OCI-LY7 (cell line): Measurements from ENCODE around the gene NPEPPS. TPM values are rescaled to one million over a fixed set of nuclear protein-coding genes. Genes with fewer than 3 reads are reported as not detected.
A peak's percentile ranks its signal among the peaks of the same experiment; 100 is the strongest.

Experiments used
- BruUV-seq: library from RNA; stranded (reverse); fragments of 400-500 nt; replicated peaks from 2 replicates; lab custom pipeline; 2021; lab: Mats Ljungman, UMichigan
- CTCF ChIA-PET: fragments of 300-600 bp; sonication (Branson Sonifier 250); formaldehyde crosslinking; loops from one replicate; lab custom pipeline; 2022; ENCODE audit warnings: antibody characterized with exemption; ENCODE audit not compliant: unreplicated experiment; lab: Charles Lee
- POLR2A ChIA-PET: fragments of 300-600 bp; sonication (Branson Sonifier 250); formaldehyde crosslinking; loops from one replicate; lab custom pipeline; 2022; ENCODE audit warnings: antibody characterized with exemption; lab: Charles Lee
- DNase-seq: peaks from one replicate; pipeline ENCODE4 v3.0.0-alpha.2; 2015; ENCODE audit warnings: low spot score
- H2AFZ ChIP-seq: fragments of 200-600 bp; sonication (generic), shearing (Covaris generic); 2 replicates; pipeline ENCODE4 v1.6.1; 2014; ENCODE audit warnings: mild to moderate bottlenecking, antibody characterized with exemption, low read length, moderate library complexity
- H3K27ac ChIP-seq: fragments of 200-600 bp; sonication (generic); 2 replicates; pipeline ENCODE4 v1.5.1; 2014; ENCODE audit warnings: mixed run types, low read depth, mild to moderate bottlenecking, moderate library complexity, low read length, inconsistent platforms; ENCODE audit not compliant: poor library complexity, severe bottlenecking
- H3K36me3 ChIP-seq: fragments of 200-600 bp; sonication (generic); 2 replicates; pipeline ENCODE4 v1.6.1; 2014; ENCODE audit warnings: mild to moderate bottlenecking, antibody characterized with exemption, low read length, moderate library complexity, mixed read lengths; ENCODE audit not compliant: insufficient read depth
- H3K4me1 ChIP-seq: fragments of 200-600 bp; sonication (generic); 2 replicates; pipeline ENCODE4 v1.5.1; 2014; ENCODE audit warnings: mild to moderate bottlenecking, low read length; ENCODE audit not compliant: insufficient read depth, poor library complexity, severe bottlenecking
- H3K4me2 ChIP-seq: fragments of 200-600 bp; sonication (generic); 2 replicates; pipeline ENCODE4 v1.6.1; 2014; ENCODE audit warnings: mild to moderate bottlenecking, low read length
- H3K4me3 ChIP-seq: fragments of 200-600 bp; sonication (generic); 2 replicates; pipeline ENCODE4 v1.5.1; 2014; ENCODE audit warnings: mild to moderate bottlenecking, low read depth, low read length; ENCODE audit not compliant: poor library complexity, severe bottlenecking
- H3K79me2 ChIP-seq: fragments of 200-600 bp; sonication (generic); 2 replicates; pipeline ENCODE4 v1.6.1; 2016; ENCODE audit warnings: low read depth, mild to moderate bottlenecking, low read length, moderate library complexity, mixed read lengths; ENCODE audit not compliant: insufficient read depth
- H3K9me2 ChIP-seq: fragments of 200-600 bp; sonication (generic); 2 replicates; pipeline ENCODE4 v1.6.1; 2016; ENCODE audit warnings: mild to moderate bottlenecking, low read length, mixed read lengths; ENCODE audit not compliant: insufficient read depth
- H3K9me3 ChIP-seq: fragments of 200-600 bp; sonication (generic); 2 replicates; pipeline ENCODE4 v1.6.1; 2014; ENCODE audit warnings: mild to moderate bottlenecking, mixed run types, low read length, mixed read lengths
- H4K20me1 ChIP-seq: fragments of 200-600 bp; sonication (generic); 2 replicates; pipeline ENCODE4 v1.6.1; 2014; ENCODE audit warnings: mild to moderate bottlenecking, antibody characterized with exemption, low read length, moderate library complexity, mixed read lengths; ENCODE audit not compliant: insufficient read depth
- CTCF ChIP-seq: fragments of 200-600 bp; sonication (generic); conservative IDR thresholded peaks from 2 replicates; pipeline ENCODE4 v1.5.1; 2014; ENCODE audit warnings: mild to moderate bottlenecking, antibody characterized with exemption, low read length, moderate library complexity, mixed read lengths
- EZH2phosphoT487 ChIP-seq: fragments of 200-600 bp; sonication (generic); IDR thresholded peaks from 2 replicates; pipeline ENCODE4 v1.6.1; 2018; ENCODE audit warnings: low read depth, borderline replicate concordance, mild to moderate bottlenecking, mixed run types, antibody characterized with exemption, low read length, moderate library complexity, mixed read lengths
- intact Hi-C: fragments of 100-400 bp; cut with micrococcal nuclease; formaldehyde crosslinking; loops from one replicate; pipeline ENCODE4 v1.10.0; 2022; ENCODE audit not compliant: unreplicated experiment
- total RNA-seq, 2 experiments: library from RNA; depleted of rRNA in 1 of 2; stranded (reverse); fragments of >200 nt in 1 of 2; shearing (Covaris generic) in 1 of 2; gene quantifications; 2 replicates each; pipeline ENCODE4 v1.2.3, GENCODE V29; 2014 to 2022

NPEPPS gene
- total RNA-seq, 2 experiments from 2014 or later: 46.8 to 111 TPM

GRCh38 chr17:47615766-47616424 lies 85.0 kb downstream of the NPEPPS start:
- Histone ChIP-seq H3K9me2 (no peaks in the 10 kb centered on the region), H3K4me1 (no peaks in the 10 kb centered on the region), H3K4me2 (no peak overlapping the region), H3K27ac (no peak overlapping the region), H4K20me1 (no peaks in the 10 kb centered on the region), H3K9me3 (no peaks in the 10 kb centered on the region), H2AFZ (no peak overlapping the region), H3K79me2 (no peaks in the 10 kb centered on the region), H3K4me3 (no peak overlapping the region), H3K36me3 (peaks cover 82% of the 10 kb centered on the region)
- peak; percentile 96 for TF ChIP-seq CTCF
- TF ChIP-seq EZH2phosphoT487: no peak
- ChIA-PET CTCF (no interaction called here), POLR2A (interaction anchor here (0.5 to 1.1 kb wide), 3 partner anchors 116 to 245 kb away, joined by 3 read pairs; no protein-coding TSS in a partner anchor)
- DNase-seq: peak; percentile 72
- intact Hi-C loops: loop anchor here (1.0 to 5.0 kb wide), 2 partner anchors 254 to 384 kb away; no protein-coding TSS in a partner anchor
- no TSS peak for BruUV-seq

- DNase-seq: no peak
- H3K36me3 ChIP-seq: peaks cover 85% of the 10 kb centered on the region
- H2AFZ ChIP-seq: no peak overlapping the region
- ChIA-PET CTCF (no interaction called here), POLR2A (interaction anchor here (0.9 to 1.2 kb wide), 3 partner anchors 21 to 222 kb away, joined by 3 read pairs; no protein-coding TSS in a partner anchor)
- no peak overlapping the region for H3K4me3 ChIP-seq
- H4K20me1 ChIP-seq: no peaks in the 10 kb centered on the region
- no peak for TF ChIP-seq EZH2phosphoT487
- peak; percentile 54 for TF ChIP-seq CTCF
- no peak overlapping the region for H3K4me2 ChIP-seq
- intact Hi-C loops: loop anchor here (5.0 kb wide), 1 partner anchor 386 kb away; no protein-coding TSS in a partner anchor
- BruUV-seq: no TSS peak
- no peak overlapping the region for H3K27ac ChIP-seq
- H3K79me2 ChIP-seq: no peaks in the 10 kb centered on the region
- H3K9me2 ChIP-seq: no peaks in the 10 kb centered on the region
- no peaks in the 10 kb centered on the region for H3K9me3 ChIP-seq
- no peaks in the 10 kb centered on the region for H3K4me1 ChIP-seq
These were observed 87.5 kb downstream of the NPEPPS start for GRCh38 chr17:47618410-47618809.
